ENCODE results near the gene TCAP.
A peak's percentile ranks its signal among the peaks of the same experiment; 100 is the strongest.

TCAP gene

GRCh38 chr17:39664581-39665561 lies at the start of gene TCAP:
TSS of gene TCAP (plus strand) at chr17:39665349. CDS start at chr17:39665360, 11 bp downstream.
- DNase-seq (ENCODE audit: low spot score), result no peak

DNA sequence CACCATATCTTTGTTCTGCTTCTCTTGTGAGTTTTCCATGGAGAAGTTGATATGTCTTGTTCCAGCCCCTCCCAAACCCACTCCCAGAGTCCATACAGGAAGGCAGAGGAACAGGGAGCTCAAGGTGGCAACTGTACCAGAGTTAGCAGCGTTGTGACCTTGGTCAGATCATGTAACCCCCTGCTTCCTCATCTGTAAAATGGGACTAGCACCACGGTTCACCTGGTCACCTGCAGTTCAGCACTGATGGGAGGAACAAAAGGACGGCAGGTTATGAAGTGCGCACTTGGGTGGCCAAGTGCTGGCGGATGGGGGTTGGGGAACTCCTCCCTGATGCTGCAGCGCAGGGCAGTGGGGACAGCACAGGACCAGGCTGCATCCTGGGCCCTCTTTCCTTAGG lies 49.7 kb upstream of the TCAP start:
- DNase-seq (ENCODE audit: low spot score), result no peak

- DNase-seq (ENCODE audit: low spot score), result no peak
These were observed 48.1 kb upstream of the TCAP start for GRCh38 chr17:39617100-39617445.

DNA sequence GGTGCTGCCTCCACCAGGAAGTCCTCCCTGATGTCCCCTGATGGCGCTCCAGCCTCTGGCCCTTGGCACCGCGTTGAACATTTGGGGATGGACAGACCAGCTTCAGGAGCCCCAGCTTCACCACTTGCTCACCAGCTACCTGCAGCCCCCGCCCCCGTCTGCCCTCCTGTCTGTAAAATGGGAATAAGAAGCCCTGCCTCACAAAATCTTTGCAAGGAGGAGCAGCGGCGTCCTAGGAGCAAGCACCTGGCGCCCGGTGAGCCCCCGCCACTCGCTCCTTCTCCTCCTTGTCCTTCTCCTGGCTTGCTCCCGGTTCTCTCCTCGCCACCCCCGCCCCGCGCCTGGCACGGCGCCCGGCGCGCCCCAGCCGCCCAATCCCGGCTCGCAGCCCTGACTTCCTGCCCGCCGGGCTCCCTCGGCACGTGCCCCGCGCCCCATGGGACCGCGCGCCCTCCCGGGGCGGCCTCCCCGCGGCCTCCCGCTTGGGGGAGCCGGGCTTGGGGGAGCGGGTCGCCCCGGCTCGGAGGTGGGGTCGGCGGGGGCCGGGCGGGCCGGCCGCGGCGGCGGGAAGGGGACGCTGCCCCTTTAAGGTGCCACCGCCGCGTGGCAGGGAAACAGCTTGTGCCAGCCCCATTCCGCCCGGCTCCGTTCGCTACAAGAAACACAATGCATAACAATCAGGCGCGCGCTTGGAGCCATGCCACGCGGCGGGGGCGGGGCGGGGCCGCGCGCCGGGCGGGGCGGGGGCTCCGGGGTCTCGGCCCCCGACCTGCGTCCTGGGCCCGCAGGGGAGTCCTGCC lies 47.5 kb upstream of the TCAP start:
- peak; percentile 44 for DNase-seq (ENCODE audit: low spot score)

DNA sequence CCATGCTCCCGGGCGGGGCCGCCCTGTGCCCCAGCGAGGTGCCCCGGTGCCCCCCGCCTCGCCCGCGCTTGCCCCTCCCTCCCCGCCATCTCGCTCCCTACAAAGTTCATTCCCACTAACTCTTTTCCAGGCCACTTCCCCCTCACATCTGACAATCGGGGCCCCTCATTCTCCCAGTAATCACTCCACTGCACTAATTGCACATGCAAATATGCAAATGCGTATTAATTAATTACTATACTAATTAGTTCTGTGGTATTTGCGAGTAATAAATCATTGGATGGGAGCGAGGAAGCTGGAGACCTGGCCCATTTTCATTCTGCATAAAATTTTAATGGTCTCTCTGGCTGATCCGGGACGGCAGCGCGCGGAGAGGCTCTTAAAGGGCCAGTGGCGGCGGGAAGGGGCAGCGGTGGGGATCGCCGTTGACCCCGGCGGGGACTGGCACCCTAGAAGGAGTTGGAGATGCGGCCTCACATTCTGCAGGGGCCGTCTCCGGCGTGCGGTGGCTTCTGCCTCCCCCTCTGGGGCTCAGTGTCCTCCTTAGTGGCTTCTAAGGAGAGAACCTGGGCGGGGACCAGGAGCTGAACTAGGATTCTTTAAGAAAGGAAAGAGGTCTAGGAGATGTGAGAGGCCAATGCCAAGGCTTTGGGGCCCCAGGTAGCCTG lies 46.8 kb upstream of the TCAP start:
- DNase-seq (ENCODE audit: low spot score), result no peak

- DNase-seq (ENCODE audit: low spot score), result no peak
These were observed 46.0 kb upstream of the TCAP start for GRCh38 chr17:39618956-39619785.

GRCh38 chr17:39619786-39620101 lies 45.4 kb upstream of the TCAP start:
- no peak for DNase-seq (ENCODE audit: low spot score)

DNA sequence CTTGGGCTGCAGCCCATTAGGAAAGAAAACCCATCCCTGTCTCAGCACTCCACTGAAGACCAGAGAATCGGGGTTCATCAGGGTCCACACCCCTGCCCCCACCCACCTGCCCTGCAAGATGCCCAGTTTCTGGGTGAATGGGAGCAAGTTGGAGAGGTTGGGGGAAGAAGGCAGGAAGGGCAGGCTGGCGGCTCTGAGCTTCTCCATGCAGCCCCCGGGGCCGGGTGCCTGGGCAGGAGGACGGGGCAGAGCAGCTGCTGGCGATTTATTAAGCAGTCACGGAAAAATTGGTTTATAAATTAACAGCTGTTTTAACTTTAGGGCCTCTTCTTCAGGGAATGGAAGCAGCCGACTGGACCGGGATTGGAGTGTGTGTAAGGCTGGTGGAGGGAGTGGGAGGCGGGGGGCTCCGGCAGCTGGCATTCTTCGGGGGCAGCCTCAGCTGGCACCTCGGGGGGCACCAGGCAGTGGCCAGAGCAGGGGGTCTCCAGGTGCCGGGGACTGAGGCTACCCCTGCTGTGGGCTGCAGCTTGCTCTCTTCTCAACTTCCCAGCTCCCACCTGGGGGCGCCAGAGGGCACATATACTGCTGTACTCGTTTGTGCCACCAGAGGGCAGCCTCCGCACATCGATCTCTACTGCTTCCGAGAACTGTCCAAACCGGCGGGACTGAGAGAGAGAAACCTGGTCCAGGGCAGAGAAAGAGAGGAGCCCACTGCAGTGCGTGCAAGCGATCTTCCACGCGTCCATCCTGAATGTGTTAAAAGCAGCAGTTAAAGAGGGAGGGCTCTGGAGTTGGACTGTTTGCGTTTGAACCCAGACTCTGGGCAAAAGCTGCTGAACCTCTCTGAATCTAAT lies 43.4 kb upstream of the TCAP start:
- DNase-seq (ENCODE audit: low spot score), result peak; percentile 90

- peak; percentile 67 for DNase-seq (ENCODE audit: low spot score)
These were observed 42.7 kb upstream of the TCAP start for GRCh38 chr17:39622380-39623006.

DNA sequence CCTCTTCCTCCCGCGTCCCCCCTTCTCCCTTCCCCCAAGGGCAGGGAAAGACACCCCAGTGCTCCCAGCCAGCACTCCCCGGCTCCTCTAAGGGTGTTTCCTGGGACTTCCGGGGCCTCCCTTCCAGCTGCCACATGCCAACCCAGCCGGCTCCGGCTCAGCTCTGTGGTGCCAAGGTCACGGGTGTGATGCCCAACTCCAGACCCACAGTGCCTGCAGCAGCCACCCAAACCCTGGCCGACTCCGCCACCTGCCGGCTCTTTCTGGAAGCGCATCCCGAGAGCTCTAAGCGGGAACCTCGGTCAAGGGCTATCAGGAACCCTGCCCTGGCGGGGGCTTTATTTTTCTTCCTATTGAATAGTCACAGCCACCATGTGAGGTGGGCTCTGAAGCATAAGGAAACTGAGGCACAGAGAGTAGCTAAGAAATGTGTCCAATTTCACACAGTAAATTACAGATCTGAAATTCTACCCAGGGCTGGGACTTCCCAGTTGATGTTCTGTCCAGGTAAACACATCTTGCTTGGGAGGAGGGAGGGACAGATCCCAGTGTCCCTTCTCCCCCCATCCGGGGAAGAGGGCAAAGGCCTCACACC lies 41.7 kb upstream of the TCAP start:
- DNase-seq (ENCODE audit: low spot score), result peak; percentile 88

DNA sequence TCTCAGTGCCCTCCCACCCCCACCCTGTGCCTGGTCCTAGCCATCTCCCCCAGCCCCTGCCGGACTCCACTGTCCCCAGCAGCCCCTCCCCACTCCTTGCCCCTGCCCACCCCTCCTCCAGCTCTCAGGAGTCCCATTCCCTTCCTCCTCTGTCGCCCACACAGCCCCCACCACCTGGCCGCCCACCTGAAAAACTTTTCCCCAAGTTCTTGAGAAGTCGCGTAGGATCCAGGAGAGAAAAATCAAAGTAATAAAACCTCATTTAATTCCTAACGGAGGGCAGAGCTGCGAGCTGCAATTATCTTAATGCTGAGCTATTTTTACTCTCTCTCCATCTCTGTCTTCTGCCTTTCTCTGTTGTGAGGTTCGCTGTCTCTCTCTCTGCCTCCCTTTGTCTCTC lies 40.8 kb upstream of the TCAP start:
- no peak for DNase-seq (ENCODE audit: low spot score)

DNA sequence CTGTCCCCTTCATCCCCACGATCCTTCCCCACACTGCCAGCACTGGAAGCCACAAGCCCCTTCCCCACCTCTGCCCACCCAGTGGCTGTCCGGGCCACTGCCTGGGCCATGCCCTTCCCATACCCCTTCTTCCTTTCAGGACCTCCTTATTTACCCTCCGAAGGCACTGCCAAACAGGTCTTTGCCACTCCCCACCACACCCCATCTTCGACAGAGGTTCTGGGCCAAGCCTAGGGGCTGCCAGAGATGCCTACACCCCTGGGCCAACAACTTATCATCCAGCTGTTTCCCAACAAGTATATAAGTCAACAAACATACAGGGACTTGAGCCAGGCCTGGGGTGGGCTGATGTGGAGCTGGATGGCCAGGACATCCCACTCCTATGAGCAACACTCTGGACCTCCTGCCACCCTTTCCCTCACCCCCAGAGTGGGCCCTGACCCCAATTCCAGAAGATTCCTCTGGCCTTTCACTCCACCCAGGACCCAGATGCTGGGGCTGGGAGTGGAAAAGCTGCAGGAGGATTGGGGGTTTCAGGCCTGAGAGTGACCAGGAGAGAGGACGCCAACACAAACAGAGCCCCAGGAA lies 39.9 kb upstream of the TCAP start:
- DNase-seq (ENCODE audit: low spot score), result no peak

- no peak for DNase-seq (ENCODE audit: low spot score)
These were observed 38.7 kb upstream of the TCAP start, which contains the start of gene PPP1R1B for GRCh38 chr17:39626171-39627046. TSS of gene PPP1R1B (plus strand) at chr17:39626952. CDS start at chr17:39627393, 441 bp downstream.

DNA sequence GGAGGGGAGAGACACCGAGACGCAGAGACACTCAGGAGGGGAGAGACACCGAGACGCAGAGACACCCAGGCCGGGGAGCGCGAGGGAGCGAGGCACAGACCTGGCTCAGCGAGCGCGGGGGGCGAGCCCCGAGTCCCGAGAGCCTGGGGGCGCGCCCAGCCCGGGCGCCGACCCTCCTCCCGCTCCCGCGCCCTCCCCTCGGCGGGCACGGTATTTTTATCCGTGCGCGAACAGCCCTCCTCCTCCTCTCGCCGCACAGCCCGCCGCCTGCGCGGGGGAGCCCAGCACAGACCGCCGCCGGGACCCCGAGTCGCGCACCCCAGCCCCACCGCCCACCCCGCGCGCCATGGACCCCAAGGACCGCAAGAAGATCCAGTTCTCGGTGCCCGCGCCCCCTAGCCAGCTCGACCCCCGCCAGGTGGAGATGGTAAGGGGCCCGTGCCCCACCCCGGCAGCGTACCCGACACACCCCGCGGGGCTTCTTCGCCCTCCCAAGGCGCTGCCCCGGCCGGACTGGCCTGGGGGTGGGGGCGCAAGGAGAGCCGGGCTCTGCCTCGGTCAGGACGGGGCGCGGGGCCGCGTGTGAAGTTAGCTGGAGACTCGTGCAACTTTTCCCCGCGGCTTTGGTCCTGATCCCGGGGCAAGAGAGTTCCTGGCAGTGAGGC lies 38.0 kb upstream of the TCAP start:
- no peak for DNase-seq (ENCODE audit: low spot score)

- DNase-seq (ENCODE audit: low spot score), result no peak
These were observed 37.2 kb upstream of the TCAP start for GRCh38 chr17:39627712-39628516.

DNA sequence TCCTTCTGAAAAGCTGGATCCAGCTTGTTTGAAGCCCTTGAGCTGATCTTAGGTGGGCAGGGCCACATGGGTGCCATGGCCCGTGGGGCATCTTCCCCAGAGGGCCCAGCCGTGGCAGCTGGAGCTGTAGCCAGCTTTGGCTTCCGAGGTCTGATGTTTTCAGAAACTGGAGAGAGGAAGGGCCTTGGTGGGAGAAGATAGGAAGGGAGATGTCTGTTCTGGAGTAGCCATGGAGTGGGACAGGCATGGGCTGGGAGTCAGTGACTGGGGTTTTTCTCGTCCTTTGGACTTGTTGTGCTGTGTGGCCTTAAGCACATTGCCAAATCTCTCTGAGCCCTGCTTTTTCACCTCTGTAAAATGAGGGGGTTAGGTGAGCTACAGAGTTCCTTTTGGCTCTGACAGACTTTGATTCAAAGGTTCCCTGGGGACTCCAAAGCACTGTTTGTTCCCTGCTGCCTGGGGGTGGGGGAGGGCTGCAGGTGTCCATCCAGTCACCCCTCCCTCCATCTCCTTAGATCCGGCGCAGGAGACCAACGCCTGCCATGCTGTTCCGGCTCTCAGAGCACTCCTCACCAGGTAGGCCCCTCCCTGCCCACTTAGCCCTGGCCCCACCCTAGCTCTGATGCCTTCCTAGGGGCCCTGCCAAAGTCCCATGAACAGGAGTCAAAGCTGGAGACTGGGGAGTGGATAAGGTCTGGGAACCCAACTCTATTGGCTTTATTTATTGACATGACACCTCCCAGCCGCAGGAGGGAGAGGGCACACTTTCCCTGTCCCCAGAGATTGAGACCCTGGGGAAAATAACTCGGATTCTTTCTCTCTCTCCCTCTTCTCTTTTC lies 36.3 kb upstream of the TCAP start:
- no peak for DNase-seq (ENCODE audit: low spot score)
